HG03103 (cell line): ENCODE data around the gene C7orf25.

Experiments
- ATAC-seq: cut with Tn5 transposase; IDR thresholded peaks from one replicate; pipeline ENCODE4 v1.9.1; 2021; ENCODE audit warnings: low read depth; ENCODE audit not compliant: unreplicated experiment

Gene C7orf25

DNA sequence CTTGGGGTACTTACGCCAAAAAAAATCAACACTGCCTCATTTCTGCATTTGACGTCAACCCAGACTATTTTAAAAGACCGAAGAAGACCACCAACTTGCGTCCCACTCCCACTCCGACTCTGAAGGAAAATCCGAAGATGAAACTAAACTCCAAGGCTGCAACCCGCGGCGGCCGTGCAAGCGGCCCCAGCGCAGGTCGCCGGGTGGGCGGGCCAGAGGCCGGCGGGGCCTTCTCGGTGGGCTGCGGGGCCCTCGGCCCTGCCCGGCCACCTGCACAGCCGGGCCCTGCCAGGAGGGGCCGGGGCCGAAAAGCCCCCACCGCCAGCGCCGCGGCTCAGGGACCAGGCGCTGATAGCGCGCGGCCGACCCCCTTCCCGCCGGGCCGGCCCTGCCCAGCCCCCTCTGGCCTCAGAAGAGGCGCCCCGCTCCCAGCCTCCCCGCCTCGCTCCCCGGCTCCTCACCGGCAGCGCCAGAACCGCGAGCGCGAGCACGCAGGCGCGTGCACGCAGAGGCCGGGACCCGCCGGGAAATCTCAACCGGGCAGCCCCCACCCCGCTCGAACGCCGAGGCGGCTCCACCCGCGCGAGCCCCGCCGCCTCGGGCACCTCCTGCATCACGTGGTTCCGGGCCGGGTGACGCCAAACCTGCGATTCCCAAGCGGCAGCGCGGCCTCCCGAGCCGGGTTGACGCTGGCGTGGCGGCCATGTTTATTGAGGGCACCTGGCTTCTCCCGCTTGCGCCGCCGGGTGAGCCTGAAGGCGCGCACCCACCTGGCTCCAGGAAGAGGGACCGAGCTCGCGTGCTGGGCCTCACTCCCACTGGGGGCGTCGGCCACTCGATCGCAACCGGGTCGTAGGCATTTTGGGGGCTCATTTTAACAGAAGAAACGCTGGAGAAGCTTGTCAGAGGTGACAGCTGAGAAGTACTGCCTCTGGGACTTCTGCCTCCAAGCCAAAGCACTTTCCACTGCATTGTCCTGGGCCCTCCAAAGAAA is at the start of gene C7orf25:
Gene C7orf25, minus strand, starts transcription at position 617 of the 994 bp plus-strand sequence. CDS start 1,170 bp downstream, outside the sequence.
- peak; percentile 84 for ATAC-seq

DNA sequence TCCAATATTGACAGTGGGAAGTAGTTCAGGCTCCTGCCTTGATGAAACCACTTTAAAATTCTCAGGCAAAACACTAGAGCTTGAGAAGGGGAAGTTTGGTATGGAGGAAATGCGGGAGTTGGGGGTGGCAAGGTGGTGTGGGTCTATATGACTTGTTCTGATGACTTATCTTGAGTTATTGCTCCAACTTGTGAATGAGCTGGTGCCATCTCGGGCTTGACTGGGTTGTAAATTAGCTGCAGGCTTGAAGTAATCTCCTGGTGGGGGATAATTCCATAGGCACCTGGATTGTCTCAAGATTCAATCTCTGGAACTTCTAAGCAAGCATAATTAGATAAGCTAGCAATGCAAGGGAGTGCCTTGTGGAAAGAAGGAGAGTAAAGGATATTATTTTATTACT is 49.3 kb upstream of the C7orf25 start:
- no peak for ATAC-seq

DNA sequence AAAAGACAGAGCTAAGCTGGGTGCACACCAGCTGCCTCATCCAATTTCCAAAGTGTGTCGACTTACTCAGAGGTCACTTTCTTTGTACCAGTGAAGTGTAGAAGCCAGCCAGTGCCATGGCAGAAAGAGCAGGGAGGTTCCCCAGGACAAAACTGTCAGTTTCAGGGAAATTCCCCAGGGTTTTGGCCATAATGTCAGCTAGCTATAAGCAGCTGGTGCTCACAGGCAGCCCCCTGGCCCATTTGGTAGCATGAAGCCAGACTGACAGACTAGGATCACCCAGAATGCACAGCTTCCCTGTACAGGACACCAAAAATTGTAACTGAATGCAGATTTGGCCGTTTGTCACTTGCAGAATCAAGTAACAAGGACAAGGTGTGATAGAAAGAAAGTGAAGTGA is 48.9 kb upstream of the C7orf25 start:
- ATAC-seq = no peak

DNA sequence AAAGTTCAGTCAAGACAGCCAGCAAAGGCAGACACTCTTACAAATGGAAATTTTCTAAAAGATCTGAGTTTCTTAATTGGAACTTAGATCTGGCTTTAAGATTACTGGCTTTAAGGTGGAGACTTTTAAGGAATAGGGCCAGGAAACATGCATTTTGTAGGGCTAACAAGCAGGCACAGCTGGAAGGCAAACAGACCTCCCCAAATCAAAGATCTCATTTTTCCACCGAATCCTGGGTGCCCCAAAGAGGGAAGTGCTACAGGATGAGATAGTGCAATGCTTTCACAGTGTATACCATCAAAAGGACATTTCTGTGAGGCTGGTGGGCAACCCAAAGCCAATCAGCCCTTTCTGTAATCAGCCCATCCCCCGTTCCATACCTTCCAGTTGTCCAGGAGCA is 47.7 kb upstream of the C7orf25 start:
- ATAC-seq = no peak

DNA sequence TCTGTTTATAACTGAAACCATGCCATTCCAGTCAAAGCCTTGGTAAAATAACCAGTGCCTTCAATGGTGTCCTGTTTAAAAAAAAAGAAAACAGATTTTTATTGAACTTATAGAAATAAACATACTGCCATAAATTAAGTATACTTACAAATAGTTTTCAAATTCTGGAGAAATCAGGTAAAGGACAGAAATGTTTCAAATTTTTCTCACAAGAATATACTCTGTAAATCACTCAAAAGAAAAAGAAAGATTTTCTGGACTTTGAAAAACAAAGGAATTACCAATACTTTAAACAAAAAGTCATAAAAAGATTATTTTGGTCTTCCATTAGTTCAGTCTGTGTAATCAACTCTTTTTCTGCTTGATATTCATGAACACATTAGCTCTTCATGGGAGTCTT is 44.2 kb upstream of the C7orf25 start:
- ATAC-seq = no peak

DNA sequence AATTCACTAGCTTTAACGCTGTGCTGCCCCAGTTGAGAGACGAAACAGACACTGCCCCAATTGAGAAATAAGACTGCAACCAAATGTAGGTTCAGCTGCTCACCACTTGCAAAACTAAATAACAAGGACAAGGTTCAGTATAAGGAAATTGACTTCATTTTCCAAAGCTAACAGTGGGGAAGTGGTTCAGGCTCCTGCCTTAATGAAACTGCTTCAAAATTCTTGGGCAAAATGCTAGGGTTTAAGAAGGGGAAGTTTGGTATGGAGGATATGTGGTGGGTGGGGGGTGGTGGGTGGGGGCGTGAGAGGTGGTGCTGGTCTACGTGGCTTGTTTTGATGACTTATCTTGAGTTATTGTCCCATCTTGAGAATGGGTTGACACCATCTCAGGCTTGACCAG is 42.1 kb upstream of the C7orf25 start:
- ATAC-seq = no peak

DNA sequence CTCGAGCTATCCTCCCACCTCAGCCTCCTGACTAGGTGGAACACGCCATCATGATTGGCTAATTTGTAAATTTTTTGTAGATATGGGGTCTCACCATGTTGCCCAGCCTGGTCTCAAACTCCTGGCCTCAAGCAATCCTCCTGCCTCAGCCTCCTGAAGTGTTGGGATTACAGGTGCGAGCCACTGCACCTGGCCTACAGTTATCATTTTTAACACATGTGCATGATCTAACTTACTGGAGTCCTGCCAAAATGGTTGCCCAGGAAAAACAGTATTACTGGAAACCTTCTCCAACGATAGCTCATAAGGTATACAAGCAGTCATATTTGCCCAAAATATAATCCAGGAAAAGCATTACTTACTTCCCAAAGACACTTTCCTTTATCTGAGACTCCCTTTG is 40.5 kb upstream of the C7orf25 start:
- no peak for ATAC-seq

DNA sequence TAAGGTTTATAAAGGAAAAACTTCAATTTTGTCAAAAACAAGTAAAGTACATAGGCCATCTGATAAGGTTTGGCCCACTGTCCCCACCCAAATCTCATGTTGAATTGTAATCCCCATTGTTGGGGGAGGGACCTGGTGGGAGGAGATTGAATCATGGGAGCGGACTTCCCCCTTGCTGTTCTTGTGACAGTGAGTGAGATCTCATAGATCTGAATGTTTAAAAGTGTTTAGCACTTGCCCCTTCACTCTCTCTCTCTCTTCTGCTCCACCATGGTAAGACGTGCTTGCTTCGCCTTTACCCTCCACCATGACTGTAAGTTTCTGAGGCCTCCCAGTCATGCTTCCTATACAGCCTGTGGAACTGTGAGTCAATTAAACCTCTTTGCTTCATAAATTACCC is 38.5 kb upstream of the C7orf25 start:
- no peak for ATAC-seq

DNA sequence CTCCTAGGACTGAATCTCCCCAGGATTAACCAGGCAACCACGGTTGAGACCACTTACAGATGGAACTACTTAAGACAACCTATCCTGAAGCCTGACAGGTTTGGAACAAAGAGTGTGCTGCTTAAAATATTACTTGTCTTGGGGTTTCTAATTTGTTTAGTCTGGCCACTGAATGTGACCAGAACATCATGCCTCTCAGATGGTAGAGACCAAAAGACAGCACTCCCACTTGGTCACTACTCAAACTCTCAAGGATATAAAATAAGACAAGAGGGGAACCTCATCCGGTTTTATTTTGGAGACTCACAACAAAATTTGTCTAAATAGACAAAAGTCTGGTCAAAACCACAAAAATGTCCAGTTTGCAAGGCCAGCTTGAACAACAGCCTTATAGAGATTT is 35.7 kb upstream of the C7orf25 start:
- ATAC-seq = no peak

DNA sequence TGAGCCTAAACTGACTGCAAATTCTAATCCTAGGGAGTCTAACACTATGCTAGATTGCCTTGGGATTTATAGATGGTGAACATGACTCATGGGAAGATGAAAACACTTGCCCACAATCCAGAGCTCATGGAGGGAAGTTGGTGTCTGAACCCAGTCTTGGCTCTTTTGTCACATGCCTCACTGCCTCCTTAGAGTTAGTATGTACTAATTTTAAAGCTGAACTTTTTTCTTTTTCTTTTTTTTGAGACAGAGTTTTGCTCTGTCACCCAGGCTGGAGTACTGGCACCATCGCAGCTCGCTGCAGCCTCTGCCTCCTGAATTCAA is 34.7 kb upstream of the C7orf25 start:
- no peak for ATAC-seq

DNA sequence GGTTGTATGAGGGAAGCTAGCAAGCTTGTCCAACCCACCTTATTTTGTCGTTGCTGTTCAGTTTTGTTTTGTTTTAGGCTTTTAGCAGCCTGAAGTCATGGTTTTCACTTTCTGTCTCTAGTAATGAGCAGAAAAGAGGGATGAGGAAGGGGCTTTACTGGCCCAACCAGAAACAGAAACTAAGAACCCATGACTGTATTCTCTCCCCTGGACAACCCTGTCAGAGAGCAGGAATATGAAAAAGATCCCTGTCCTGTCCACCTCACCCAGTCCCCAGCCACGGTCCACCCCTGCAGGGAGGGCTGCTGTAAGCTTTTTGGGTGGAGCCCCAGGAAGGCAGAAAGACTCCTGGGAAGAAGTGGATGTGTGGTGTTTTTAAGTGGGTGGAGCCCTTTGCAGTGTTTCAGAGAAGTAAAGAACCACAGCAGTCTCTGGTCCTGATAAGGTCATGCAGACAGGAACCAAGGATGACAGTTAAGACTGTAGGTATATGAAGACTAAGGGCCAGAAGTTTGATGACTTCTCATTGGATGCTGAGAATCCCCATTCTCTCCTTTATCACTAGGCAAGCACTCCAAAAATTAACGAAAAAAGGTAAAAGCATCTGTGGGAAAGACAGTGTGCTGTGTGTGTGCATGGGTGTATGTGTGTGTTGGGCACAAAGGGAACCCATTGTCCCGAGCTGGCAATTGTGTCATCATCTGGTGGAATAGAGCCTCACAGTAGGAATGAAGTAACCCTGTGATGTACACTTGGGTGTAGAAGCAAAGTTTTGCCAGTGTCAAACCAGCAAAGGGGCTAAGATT is 34.2 kb upstream of the C7orf25 start:
- peak; percentile 66 for ATAC-seq

DNA sequence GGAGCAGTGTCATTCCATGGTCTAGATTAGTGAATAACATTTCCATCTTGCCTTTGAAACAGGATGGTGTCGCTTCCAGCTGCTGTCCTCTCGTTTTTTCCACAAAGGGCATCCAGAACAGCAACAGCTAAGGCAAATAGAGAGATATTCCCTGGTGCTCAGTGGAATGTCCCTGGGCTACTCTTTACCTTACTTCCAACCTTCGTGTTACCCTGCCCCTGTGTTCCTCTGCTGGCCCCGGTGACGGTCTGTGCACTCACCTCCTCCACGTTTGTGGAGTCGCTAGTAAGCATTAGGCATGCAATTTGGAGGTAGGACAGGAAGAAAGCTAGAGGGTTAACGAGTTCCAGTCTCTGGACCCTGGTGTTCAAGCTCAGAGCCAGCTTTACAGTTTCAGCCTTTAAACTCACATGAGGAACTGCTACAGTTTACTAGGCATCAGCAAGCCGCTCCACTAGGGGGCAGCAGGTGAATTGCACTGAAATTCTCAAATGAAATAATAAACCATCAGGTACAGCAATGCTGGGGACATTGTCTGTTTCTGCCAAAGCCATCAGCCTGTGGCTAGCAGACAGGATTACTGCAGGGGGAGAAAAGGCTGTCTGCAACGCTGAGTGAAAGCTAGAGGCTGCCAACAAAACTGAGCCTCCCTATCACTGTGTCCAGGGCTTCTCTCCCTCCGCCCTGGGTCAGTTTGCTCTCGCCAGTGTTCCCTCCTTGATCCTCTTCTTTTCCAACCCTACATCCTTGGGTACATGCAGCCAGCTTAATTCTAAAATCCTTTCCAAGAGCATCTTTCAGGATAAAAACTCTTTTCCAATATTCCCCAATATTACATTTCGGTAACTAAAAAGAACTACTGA is 29.3 kb upstream of the C7orf25 start:
- peak; percentile 48 for ATAC-seq

DNA sequence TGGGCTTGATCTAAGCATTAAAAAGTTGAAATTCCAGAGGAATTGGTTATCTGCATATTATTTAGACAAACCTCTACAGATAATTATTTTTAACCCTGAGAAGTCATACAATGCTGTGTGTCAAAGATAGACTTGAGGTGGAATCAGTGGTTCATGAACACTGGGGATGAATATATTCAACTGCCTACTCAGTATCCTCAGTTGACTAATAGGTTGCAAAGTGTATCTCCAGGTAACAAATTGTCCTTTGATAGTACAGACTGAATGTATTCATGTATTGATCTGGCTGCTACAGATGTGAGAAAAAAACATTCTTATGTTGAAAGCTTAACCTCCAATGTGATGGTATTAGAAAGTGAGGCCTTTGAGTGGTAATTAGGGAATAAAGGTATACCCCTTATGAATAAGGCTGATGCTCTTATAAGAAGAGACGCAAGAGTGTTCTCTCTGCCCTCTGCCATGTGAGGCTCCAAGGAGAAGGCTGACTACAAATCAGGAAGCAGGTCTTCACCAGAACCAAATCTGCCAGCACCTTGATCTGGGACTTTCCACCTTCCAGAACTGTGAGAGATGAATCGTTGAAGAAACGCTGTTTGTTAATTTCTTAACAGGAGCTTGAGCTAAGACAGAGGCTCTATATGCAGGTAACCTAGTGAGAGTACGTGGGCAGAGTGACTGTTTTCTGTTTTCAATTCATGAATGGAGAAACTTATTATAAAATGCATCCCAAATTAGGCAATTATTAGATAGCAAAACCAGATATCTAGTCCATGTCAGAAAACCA is 27.8 kb upstream of the C7orf25 start:
- ATAC-seq = no peak

DNA sequence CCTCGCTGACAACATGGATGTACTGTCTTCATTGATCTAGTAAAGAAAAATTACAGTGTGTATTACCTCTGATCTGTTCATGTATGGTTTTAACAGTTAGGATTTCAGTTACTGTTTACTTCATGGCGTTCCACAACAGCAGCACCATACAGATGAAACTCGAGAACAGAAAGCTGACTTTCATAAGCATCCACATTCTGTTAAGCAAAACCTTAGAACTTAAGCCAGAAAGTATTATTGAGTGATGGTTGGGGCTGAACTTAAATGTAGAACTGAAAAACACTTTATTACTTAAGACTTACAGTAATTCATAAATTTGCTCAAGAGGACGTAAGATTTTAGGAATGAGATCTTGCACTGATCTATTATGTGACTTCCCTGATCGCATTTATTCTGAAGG is 24.0 kb upstream of the C7orf25 start:
- ATAC-seq = no peak

DNA sequence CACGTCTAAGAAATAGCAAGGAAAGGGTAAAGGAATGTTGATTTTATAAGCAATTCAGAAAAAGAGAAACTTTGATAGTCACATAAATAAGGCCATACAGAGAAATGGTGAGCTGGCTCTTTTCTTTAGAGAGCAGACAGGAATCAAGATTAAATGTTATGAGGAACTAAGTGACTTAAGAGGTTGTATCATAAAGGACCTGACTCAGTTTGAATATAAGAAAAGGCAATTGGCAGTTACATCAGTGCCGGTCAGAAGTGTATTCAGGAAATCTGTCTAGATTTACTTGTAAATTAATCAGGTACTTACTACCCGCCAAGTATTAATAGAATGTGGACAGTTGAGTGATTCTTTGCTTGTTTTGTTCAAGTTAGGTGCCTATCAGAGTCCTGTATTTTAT is 22.4 kb upstream of the C7orf25 start:
- ATAC-seq = no peak

DNA sequence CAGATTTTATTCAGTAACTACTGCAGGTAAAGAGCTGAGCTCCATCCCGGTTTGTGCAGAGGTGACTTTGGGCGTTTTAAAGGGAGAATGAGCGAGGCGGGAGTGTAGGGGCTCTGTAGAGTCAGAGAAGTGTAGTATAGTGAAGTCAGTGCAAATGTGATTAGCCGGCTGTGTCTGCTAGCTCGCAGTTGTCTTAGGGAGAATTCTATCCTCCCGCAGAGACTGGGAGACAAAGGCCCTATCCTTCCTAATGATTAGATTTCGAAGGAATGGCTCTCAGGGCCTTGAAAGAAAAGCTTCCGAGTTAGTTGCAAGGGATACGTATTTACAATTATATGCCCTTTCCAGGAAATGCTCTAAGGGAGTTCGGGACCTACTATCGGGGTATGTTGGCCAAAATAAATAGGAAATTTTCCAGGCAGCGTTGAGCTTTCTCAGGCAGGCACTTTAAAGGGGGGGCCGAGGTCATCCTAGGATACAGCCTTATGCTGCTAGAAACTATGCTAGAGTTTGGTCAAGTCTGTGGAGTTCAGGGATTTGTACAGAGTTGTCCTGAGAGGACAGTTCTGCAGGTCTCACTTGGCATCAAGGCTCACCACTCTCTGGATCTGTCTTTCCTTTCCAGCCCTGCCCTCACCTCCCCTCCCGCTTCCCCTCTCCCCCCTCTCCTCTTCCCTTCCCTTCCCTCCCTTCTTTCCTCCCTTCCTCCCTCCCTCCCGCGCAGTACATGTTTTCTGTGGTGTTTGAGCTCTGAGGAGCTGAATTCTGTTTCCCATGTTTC is 21.1 kb upstream of the C7orf25 start:
- ATAC-seq = no peak

DNA sequence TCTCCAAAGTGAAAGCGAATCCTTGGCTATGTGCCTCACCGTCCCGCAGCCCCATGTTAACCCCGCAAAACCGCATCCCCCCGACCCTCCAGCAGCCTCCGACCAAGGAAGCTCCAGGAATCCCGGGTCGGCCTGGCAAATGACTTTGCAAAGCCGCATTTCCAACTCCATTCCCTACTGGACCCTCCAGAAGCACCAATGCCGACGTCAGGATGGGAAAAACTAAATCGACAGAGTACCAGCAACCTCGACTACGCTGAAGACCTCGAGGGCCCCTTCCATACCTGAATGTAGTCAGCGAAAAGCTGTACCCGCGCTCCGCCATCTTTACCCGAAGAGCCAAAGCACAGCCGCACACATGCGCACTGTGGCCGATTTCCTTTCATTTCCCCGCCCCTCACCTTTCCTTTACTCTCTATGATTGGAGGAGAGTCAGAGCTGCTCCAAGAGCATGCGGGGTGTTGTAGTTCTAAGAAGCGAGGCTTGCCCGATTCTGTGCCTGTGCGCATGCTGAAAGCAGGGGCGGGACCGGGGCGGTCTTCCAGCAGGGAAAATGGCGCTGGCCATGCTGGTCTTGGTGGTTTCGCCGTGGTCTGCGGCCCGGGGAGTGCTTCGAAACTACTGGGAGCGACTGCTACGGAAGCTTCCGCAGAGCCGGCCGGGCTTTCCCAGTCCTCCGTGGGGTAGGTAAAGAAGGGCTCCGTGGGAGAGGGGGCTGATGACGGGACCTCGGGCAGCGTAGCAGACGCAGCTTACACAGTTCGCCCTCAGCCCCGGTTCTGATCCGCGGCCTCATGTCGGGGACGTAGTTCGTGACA is 20.2 kb upstream of the C7orf25 start, which contains the start of the genes MRPL32 and PSMA2:
Gene MRPL32, plus strand, starts transcription at position 543 of the 818 bp plus-strand sequence. Its CDS starts 11 bp downstream, at position 554.
Gene PSMA2, minus strand, starts transcription at position 341 of the 818 bp plus-strand sequence. Its CDS starts 16 bp downstream, at position 325.
- peak; percentile 99 for ATAC-seq

DNA sequence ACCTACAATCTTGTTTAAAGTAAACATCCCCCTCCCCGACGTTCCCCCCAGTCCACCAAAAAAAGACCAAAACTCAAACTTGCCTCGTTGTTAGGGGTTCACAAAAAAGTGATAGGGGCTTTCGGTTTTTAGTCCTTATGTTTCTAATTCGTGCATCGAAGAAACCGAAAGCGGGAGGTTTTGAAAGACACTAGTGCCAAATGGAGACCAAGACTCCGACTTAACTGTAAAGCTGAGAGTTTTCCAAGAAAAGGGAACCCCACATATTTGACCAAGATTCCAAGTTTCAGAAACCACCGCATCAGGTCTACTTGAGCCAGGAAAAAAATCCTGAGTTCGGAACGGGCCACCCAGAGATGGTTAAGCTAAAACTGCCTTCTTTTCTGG is 19.6 kb upstream of the C7orf25 start:
- ATAC-seq = no peak
